WTC11 (cell line): ENCODE measurements around the gene FNDC3B. TPM values are rescaled to one million over a fixed set of nuclear protein-coding genes. Genes with fewer than 3 reads are reported as not detected.

Source experiments
- ATAC-seq: fragments of 200-7000 bp; cut with Tn5 transposase; 2 replicates; pipeline ENCODE4 v1.10.0; 2021; ENCODE audit warnings: mild to moderate bottlenecking, moderate library complexity
- CTCF ChIA-PET: fragments of 300-600 bp; sonication (Branson Sonifier 250); formaldehyde crosslinking; loops from one replicate; lab custom pipeline; 2021; ENCODE audit warnings: antibody characterized with exemption; lab: Charles Lee
- POLR2A ChIA-PET: fragments of 350-600 bp; sonication (Branson Sonifier 250); formaldehyde crosslinking; loops from one replicate; lab custom pipeline; 2021; ENCODE audit warnings: antibody characterized with exemption; lab: Charles Lee
- DNase-seq: peaks from one replicate; pipeline ENCODE4 v3.0.0; 2021; ENCODE audit warnings: low spot score
- H3K27ac Mint-ChIP-seq: 2 replicates; pipeline ENCODE4 v1.8.0; 2021; ENCODE audit warnings: mixed read lengths
- H3K27me3 Mint-ChIP-seq: 2 replicates; pipeline ENCODE4 v1.8.0; 2021; ENCODE audit warnings: low read depth, mild to moderate bottlenecking, moderate library complexity, mixed read lengths
- H3K36me3 Mint-ChIP-seq: 2 replicates; pipeline ENCODE4 v1.8.0; 2021; ENCODE audit warnings: mixed read lengths
- H3K4me1 Mint-ChIP-seq: 2 replicates; pipeline ENCODE4 v1.8.0; 2022; ENCODE audit warnings: mixed read lengths
- H3K4me3 Mint-ChIP-seq: 2 replicates; pipeline ENCODE4 v1.8.0; 2021; ENCODE audit warnings: mild to moderate bottlenecking, moderate library complexity, mixed read lengths
- H3K9me3 Mint-ChIP-seq: 2 replicates; pipeline ENCODE4 v1.8.0; 2021; ENCODE audit warnings: mixed read lengths
- ATF2 ChIP-seq: sonication (generic); formaldehyde crosslinking; IDR thresholded peaks from 2 replicates; pipeline ENCODE4 v1.8.1; 2022; ENCODE audit warnings: low read depth, missing genetic modification reagents, borderline replicate concordance
- ATF6 ChIP-seq: sonication (generic); formaldehyde crosslinking; IDR thresholded peaks from 2 replicates; pipeline ENCODE4 v1.8.1; 2023; ENCODE audit warnings: mild to moderate bottlenecking, missing genetic modification reagents
- CBFB ChIP-seq: sonication (generic); formaldehyde crosslinking; IDR thresholded peaks from 2 replicates; pipeline ENCODE4 v1.8.1; 2022; ENCODE audit warnings: mild to moderate bottlenecking, low read depth, missing genetic modification reagents
- GABPB1 ChIP-seq: sonication (generic); formaldehyde crosslinking; IDR thresholded peaks from 2 replicates; pipeline ENCODE4 v1.8.1; 2023; ENCODE audit warnings: mild to moderate bottlenecking, missing genetic modification reagents
- JUN ChIP-seq: sonication (generic); formaldehyde crosslinking; IDR thresholded peaks from 2 replicates; pipeline ENCODE4 v1.8.0; 2023; ENCODE audit warnings: mild to moderate bottlenecking, missing genetic modification reagents
- KAT7 ChIP-seq: sonication (generic); formaldehyde crosslinking; IDR thresholded peaks from 2 replicates; pipeline ENCODE4 v1.8.1; 2023; ENCODE audit warnings: missing genetic modification reagents, mild to moderate bottlenecking, borderline replicate concordance
- NR1H2 ChIP-seq: sonication (generic); formaldehyde crosslinking; IDR thresholded peaks from 2 replicates; pipeline ENCODE4 v1.9.0; 2021; ENCODE audit warnings: mild to moderate bottlenecking, moderate library complexity, missing genetic modification reagents
- SMAD4 ChIP-seq: sonication (generic); formaldehyde crosslinking; IDR thresholded peaks from 2 replicates; pipeline ENCODE4 v1.8.0; 2022; ENCODE audit warnings: mild to moderate bottlenecking, missing genetic modification reagents
- SOX15 ChIP-seq: fragments of 250-450 bp; sonication (Bioruptor Pico); IDR thresholded peaks from 2 replicates; pipeline ENCODE4 v1.9.0; 2021; ENCODE audit warnings: mild to moderate bottlenecking
- USF2 ChIP-seq: sonication (generic); formaldehyde crosslinking; IDR thresholded peaks from 2 replicates; pipeline ENCODE4 v1.8.1; 2023; ENCODE audit warnings: mild to moderate bottlenecking, missing genetic modification reagents, moderate library complexity
- ZNF121 ChIP-seq: sonication (generic); formaldehyde crosslinking; IDR thresholded peaks from 2 replicates; pipeline ENCODE4 v1.8.0; 2023; ENCODE audit warnings: missing genetic modification reagents
- ZNF232 ChIP-seq: sonication (generic); formaldehyde crosslinking; IDR thresholded peaks from 2 replicates; pipeline ENCODE4 v1.8.0; 2022; ENCODE audit warnings: mild to moderate bottlenecking, missing genetic modification reagents
- ZNF317 ChIP-seq: sonication (generic); formaldehyde crosslinking; IDR thresholded peaks from 2 replicates; pipeline ENCODE4 v1.8.1; 2023; ENCODE audit warnings: low read depth, mild to moderate bottlenecking, moderate library complexity, missing genetic modification reagents, borderline replicate concordance
- ZNF416 ChIP-seq: fragments of 250-450 bp; sonication (Bioruptor Pico); IDR thresholded peaks from 2 replicates; pipeline ENCODE4 v1.9.0; 2021; ENCODE audit warnings: mild to moderate bottlenecking, inconsistent platforms
- total RNA-seq: library from RNA; stranded (reverse); gene quantifications from 3 replicates; pipeline ENCODE4 v1.2.3, GENCODE V29; 2021
- TF ChIP-seq, protein P1 (sequence below): sonication (generic); formaldehyde crosslinking; conservative IDR thresholded peaks from 2 replicates; pipeline ENCODE4 v1.8.1; 2023; ENCODE audit warnings: mild to moderate bottlenecking, low read depth, missing genetic modification reagents, moderate library complexity
- TF ChIP-seq, protein P2 (sequence below): sonication (generic); formaldehyde crosslinking; IDR thresholded peaks from 2 replicates; pipeline ENCODE4 v1.8.1; 2022; ENCODE audit warnings: missing genetic modification reagents, borderline replicate concordance

Gene FNDC3B
- total RNA-seq, 1 experiment from 2014 or later, result 42.8 TPM

DNA sequence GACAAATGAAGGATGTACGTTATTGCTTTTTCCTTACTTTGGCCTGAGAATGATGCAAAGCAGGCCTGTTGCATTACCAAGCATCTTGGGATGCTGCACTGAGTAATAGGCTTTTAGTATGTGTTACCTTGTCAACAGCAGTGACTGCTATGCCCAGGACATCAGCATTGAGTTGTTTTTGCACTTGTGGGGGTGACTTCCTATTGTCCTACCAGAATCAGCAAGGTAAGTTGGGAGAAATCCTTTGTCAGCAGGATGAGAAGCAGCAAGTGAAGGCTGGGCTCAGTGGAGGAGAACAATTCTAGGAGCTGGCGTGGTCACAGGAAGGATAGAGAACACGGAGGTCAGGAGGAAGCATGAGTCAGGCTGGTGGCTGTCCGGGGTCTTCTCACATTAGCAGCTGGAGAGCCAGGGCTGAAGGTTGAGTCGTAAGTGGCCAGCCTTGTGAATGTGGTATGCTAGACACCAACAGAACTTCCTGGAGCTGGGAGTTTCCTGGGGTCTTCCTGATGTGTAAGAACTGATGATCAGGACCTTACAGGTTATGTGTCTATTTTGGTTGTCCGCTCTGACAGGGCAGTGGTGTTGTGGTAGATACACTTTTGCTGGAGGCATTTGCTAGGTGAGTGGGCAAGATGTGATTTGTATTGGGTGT is 142.7 kb downstream of the FNDC3B start:
- Mint-ChIP-seq H3K27ac (peak overlapping the region; percentile 77), H3K4me3 (no peak overlapping the region), H3K36me3 (no peaks in the 10 kb centered on the region; the same call in 1 of the 2 replicates), H3K4me1 (peaks cover 60% of the 10 kb centered on the region), H3K9me3 (no peaks in the 10 kb centered on the region), H3K27me3 (no peaks in the 10 kb centered on the region)
- CTCF ChIA-PET, result interaction anchor here (1.3 kb wide), 1 partner anchor 14 kb away, joined by 5 read pairs; no protein-coding TSS in a partner anchor
- ATAC-seq (peak; percentile 51), DNase-seq (no peak)
- POLR2A ChIA-PET, result no interaction called here
- TF ChIP-seq ATF2 (no peak), GABPB1 (CRISPR knock-in tag) (no peak), ZNF232 (CRISPR knock-in tag) (no peak), JUN (CRISPR knock-in tag) (no peak), NR1H2 (CRISPR knock-in tag) (no peak), SOX15 (CRISPR knock-in tag) (no peak), CBFB (CRISPR knock-in tag) (no peak)
- TF ChIP-seq, protein P1, sequence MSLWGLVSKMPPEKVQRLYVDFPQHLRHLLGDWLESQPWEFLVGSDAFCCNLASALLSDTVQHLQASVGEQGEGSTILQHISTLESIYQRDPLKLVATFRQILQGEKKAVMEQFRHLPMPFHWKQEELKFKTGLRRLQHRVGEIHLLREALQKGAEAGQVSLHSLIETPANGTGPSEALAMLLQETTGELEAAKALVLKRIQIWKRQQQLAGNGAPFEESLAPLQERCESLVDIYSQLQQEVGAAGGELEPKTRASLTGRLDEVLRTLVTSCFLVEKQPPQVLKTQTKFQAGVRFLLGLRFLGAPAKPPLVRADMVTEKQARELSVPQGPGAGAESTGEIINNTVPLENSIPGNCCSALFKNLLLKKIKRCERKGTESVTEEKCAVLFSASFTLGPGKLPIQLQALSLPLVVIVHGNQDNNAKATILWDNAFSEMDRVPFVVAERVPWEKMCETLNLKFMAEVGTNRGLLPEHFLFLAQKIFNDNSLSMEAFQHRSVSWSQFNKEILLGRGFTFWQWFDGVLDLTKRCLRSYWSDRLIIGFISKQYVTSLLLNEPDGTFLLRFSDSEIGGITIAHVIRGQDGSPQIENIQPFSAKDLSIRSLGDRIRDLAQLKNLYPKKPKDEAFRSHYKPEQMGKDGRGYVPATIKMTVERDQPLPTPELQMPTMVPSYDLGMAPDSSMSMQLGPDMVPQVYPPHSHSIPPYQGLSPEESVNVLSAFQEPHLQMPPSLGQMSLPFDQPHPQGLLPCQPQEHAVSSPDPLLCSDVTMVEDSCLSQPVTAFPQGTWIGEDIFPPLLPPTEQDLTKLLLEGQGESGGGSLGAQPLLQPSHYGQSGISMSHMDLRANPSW (CRISPR knock-in tag), result no peak

- ChIA-PET CTCF (no interaction called here), POLR2A (no interaction called here)
- DNase-seq (no peak), ATAC-seq (no peak)
- no peak overlapping the region for H3K4me3 Mint-ChIP-seq
- TF ChIP-seq KAT7 (no peak), ZNF121 (no peak), ATF6 (CRISPR knock-in tag) (no peak), SMAD4 (CRISPR knock-in tag) (no peak), USF2 (CRISPR knock-in tag) (no peak), ZNF416 (CRISPR knock-in tag) (no peak), ZNF317 (no peak)
- TF ChIP-seq, protein P2, sequence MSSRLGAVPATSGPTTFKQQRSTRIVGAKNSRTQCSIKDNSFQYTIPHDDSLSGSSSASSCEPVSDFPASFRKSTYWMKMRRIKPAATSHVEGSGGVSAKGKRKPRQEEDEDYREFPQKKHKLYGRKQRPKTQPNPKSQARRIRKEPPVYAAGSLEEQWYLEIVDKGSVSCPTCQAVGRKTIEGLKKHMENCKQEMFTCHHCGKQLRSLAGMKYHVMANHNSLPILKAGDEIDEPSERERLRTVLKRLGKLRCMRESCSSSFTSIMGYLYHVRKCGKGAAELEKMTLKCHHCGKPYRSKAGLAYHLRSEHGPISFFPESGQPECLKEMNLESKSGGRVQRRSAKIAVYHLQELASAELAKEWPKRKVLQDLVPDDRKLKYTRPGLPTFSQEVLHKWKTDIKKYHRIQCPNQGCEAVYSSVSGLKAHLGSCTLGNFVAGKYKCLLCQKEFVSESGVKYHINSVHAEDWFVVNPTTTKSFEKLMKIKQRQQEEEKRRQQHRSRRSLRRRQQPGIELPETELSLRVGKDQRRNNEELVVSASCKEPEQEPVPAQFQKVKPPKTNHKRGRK (CRISPR knock-in tag), result no peak
- H3K27me3 Mint-ChIP-seq, result no peaks in the 10 kb centered on the region
- peak overlapping the region; percentile 58 for H3K27ac Mint-ChIP-seq
- no peaks in the 10 kb centered on the region for H3K9me3 Mint-ChIP-seq
- H3K36me3 Mint-ChIP-seq, result no peaks in the 10 kb centered on the region; the same call in 1 of the 2 replicates
- H3K4me1 Mint-ChIP-seq, result peaks cover 56% of the 10 kb centered on the region
Measured at GRCh38 chr3:172182797-172183196, 143.4 kb downstream of the FNDC3B start.
